Measurements from ENCODE around the gene RIMBP2. TPM values are rescaled to one million over a fixed set of nuclear protein-coding genes. Genes with fewer than 3 reads are reported as not detected.

The RIMBP2 gene
- total RNA-seq, 5 donors from 2014 or later (not counting 1 experiment from before 2014, with no cell fraction given), result 0.10 to 0.38 TPM; not detected in 3

- POLR2A ChIA-PET, result no interaction called here
- no peaks in the 10 kb centered on the region for H3K9me3 ChIP-seq
- H3K27me3 Mint-ChIP-seq, result peaks cover 7 to 15% of the 10 kb centered on the region in 2 donors
- no peaks in the 10 kb centered on the region for H3K36me3 Mint-ChIP-seq
- no peaks in the 10 kb centered on the region for H3K9me3 Mint-ChIP-seq
- DNase-seq, result peak in 1 of 35 experiments; percentile 22
- CTCF ChIA-PET, result no interaction called here
- H3K36me3 ChIP-seq (ENCODE audit: control insufficient read depth in 2 of 2, extremely low read depth in 1 of 2, insufficient read depth in 1 of 2, low read length in 1 of 2), result no peaks in the 10 kb centered on the region
- WGBS (ENCODE audit: insufficient coverage), result 75% methylated on average over 21 of the region's 23 CpGs
- H3K27ac Mint-ChIP-seq, result no peak overlapping the region
- H3K4me3 Mint-ChIP-seq, result no peak overlapping the region
- H3K27ac ChIP-seq (ENCODE audit: low read length), result no peak overlapping the region
- H3K27me3 ChIP-seq (replicated peaks in 1 of 2; ENCODE audit: control insufficient read depth in 2 of 2, extremely low read depth in 1 of 2, insufficient read depth in 2 of 2, low read length in 1 of 2), result peaks cover 0 to 24% of the 10 kb centered on the region in 2 experiments
- no peak overlapping the region for H3K4me3 ChIP-seq (ENCODE audit: control insufficient read depth in 1 of 2, extremely low read depth in 1 of 2, low read length in 1 of 2)
- no peaks in the 10 kb centered on the region for H3K4me1 ChIP-seq (ENCODE audit: control insufficient read depth in 1 of 2, extremely low read depth in 1 of 2, insufficient read depth in 2 of 2, low read length in 2 of 2)
- H3K4me1 Mint-ChIP-seq, result no peaks in the 10 kb centered on the region
- no peak for ATAC-seq (replicated peaks in 1 of 4)
Measured at GRCh38 chr12:130705178-130705822, 10.8 kb downstream of the RIMBP2 start.

GRCh38 chr12:130704606-130705005, 11.5 kb downstream of the RIMBP2 start:
- H3K4me1 Mint-ChIP-seq, result no peaks in the 10 kb centered on the region
- POLR2A ChIA-PET, result no interaction called here
- no peak for ATAC-seq (replicated peaks in 1 of 4)
- CTCF ChIA-PET, result no interaction called here
- Histone ChIP-seq H3K4me1 (ENCODE audit: control insufficient read depth in 1 of 2, extremely low read depth in 1 of 2, insufficient read depth in 2 of 2, low read length in 2 of 2) (no peaks in the 10 kb centered on the region), H3K9me3 (no peaks in the 10 kb centered on the region), H3K4me3 (ENCODE audit: control insufficient read depth in 1 of 2, extremely low read depth in 1 of 2, low read length in 1 of 2) (no peak overlapping the region), H3K27me3 (replicated peaks in 1 of 2; ENCODE audit: control insufficient read depth in 2 of 2, extremely low read depth in 1 of 2, insufficient read depth in 2 of 2, low read length in 1 of 2) (peaks cover 0 to 23% of the 10 kb centered on the region in 2 experiments), H3K36me3 (ENCODE audit: control insufficient read depth in 2 of 2, extremely low read depth in 1 of 2, insufficient read depth in 1 of 2, low read length in 1 of 2) (no peaks in the 10 kb centered on the region), H3K27ac (ENCODE audit: low read length) (no peak overlapping the region)
- H3K4me3 Mint-ChIP-seq, result no peak overlapping the region
- WGBS (ENCODE audit: insufficient coverage), result 79% methylated on average over 13 of the region's 13 CpGs
- peak in 1 of 35 experiments; percentile 23 for DNase-seq
- no peaks in the 10 kb centered on the region for H3K9me3 Mint-ChIP-seq
- no peaks in the 10 kb centered on the region for H3K36me3 Mint-ChIP-seq
- H3K27me3 Mint-ChIP-seq, result peaks cover 5 to 15% of the 10 kb centered on the region in 2 donors
- no peak overlapping the region for H3K27ac Mint-ChIP-seq

GRCh38 chr12:130703733-130704375, 12.2 kb downstream of the RIMBP2 start:
- no peak for ATAC-seq (replicated peaks in 1 of 4)
- WGBS (ENCODE audit: insufficient coverage), result 74% methylated on average over 11 of the region's 15 CpGs

GRCh38 chr12:130702966-130703732, 12.9 kb downstream of the RIMBP2 start:
- 81% methylated on average over 15 of the region's 25 CpGs for WGBS (ENCODE audit: insufficient coverage)
- Mint-ChIP-seq H3K36me3 (no peaks in the 10 kb centered on the region), H3K4me3 (no peak overlapping the region), H3K27ac (no peak overlapping the region), H3K27me3 (peaks cover 6 to 15% of the 10 kb centered on the region in 2 donors), H3K4me1 (no peaks in the 10 kb centered on the region), H3K9me3 (no peaks in the 10 kb centered on the region)
- Histone ChIP-seq H3K4me3 (ENCODE audit: control insufficient read depth in 1 of 2, extremely low read depth in 1 of 2, low read length in 1 of 2) (no peak overlapping the region), H3K27me3 (replicated peaks in 1 of 2; ENCODE audit: control insufficient read depth in 2 of 2, extremely low read depth in 1 of 2, insufficient read depth in 2 of 2, low read length in 1 of 2) (peaks cover 0 to 19% of the 10 kb centered on the region in 2 experiments), H3K9me3 (no peaks in the 10 kb centered on the region), H3K27ac (ENCODE audit: low read length) (no peak overlapping the region), H3K36me3 (ENCODE audit: control insufficient read depth in 2 of 2, extremely low read depth in 1 of 2, insufficient read depth in 1 of 2, low read length in 1 of 2) (no peaks in the 10 kb centered on the region), H3K4me1 (ENCODE audit: control insufficient read depth in 1 of 2, extremely low read depth in 1 of 2, insufficient read depth in 2 of 2, low read length in 2 of 2) (no peaks in the 10 kb centered on the region)
- DNase-seq, result peak in 1 of 35 experiments; percentile 8
- ChIA-PET CTCF (no interaction called here), POLR2A (no interaction called here)
- ATAC-seq (replicated peaks in 1 of 4), result no peak

More at GRCh38 chr12:130703733-130704375, 12.2 kb downstream of the RIMBP2 start:
- peak in 1 of 35 experiments; percentile 12 for DNase-seq
- H3K4me3 Mint-ChIP-seq, result no peak overlapping the region
- peaks cover 0 to 21% of the 10 kb centered on the region in 2 experiments for H3K27me3 ChIP-seq (replicated peaks in 1 of 2; ENCODE audit: control insufficient read depth in 2 of 2, extremely low read depth in 1 of 2, insufficient read depth in 2 of 2, low read length in 1 of 2)
- no peak overlapping the region for H3K27ac Mint-ChIP-seq
- no peak overlapping the region for H3K4me3 ChIP-seq (ENCODE audit: control insufficient read depth in 1 of 2, extremely low read depth in 1 of 2, low read length in 1 of 2)
- peaks cover 5 to 15% of the 10 kb centered on the region in 2 donors for H3K27me3 Mint-ChIP-seq
- no peaks in the 10 kb centered on the region for H3K36me3 ChIP-seq (ENCODE audit: control insufficient read depth in 2 of 2, extremely low read depth in 1 of 2, insufficient read depth in 1 of 2, low read length in 1 of 2)
- no peak overlapping the region for H3K27ac ChIP-seq (ENCODE audit: low read length)
- H3K36me3 Mint-ChIP-seq, result no peaks in the 10 kb centered on the region
- no peaks in the 10 kb centered on the region for H3K4me1 Mint-ChIP-seq
- no peaks in the 10 kb centered on the region for H3K9me3 ChIP-seq
- CTCF ChIA-PET, result no interaction called here
- no peaks in the 10 kb centered on the region for H3K4me1 ChIP-seq (ENCODE audit: control insufficient read depth in 1 of 2, extremely low read depth in 1 of 2, insufficient read depth in 2 of 2, low read length in 2 of 2)
- no peaks in the 10 kb centered on the region for H3K9me3 Mint-ChIP-seq
- POLR2A ChIA-PET, result no interaction called here

- Histone ChIP-seq H3K36me3 (ENCODE audit: control insufficient read depth in 2 of 2, extremely low read depth in 1 of 2, insufficient read depth in 1 of 2, low read length in 1 of 2) (no peaks in the 10 kb centered on the region), H3K9me3 (no peaks in the 10 kb centered on the region), H3K4me1 (ENCODE audit: control insufficient read depth in 1 of 2, extremely low read depth in 1 of 2, insufficient read depth in 2 of 2, low read length in 2 of 2) (no peaks in the 10 kb centered on the region), H3K4me3 (ENCODE audit: control insufficient read depth in 1 of 2, extremely low read depth in 1 of 2, low read length in 1 of 2) (no peak overlapping the region), H3K27me3 (replicated peaks in 1 of 2; ENCODE audit: control insufficient read depth in 2 of 2, extremely low read depth in 1 of 2, insufficient read depth in 2 of 2, low read length in 1 of 2) (peaks cover 0 to 15% of the 10 kb centered on the region in 2 experiments), H3K27ac (ENCODE audit: low read length) (no peak overlapping the region)
- H3K9me3 Mint-ChIP-seq, result no peaks in the 10 kb centered on the region
- peak in 1 of 35 experiments; percentile 8 for DNase-seq
- CTCF ChIA-PET, result no interaction called here
- POLR2A ChIA-PET, result no interaction called here
- ATAC-seq (replicated peaks in 1 of 4), result no peak
- no peaks in the 10 kb centered on the region for H3K4me1 Mint-ChIP-seq
- H3K4me3 Mint-ChIP-seq, result no peak overlapping the region
- H3K27ac Mint-ChIP-seq, result no peak overlapping the region
- WGBS (ENCODE audit: insufficient coverage), result 81% methylated on average over 6 of the region's 10 CpGs
- no peaks in the 10 kb centered on the region for H3K36me3 Mint-ChIP-seq
- H3K27me3 Mint-ChIP-seq, result peaks cover 6 to 10% of the 10 kb centered on the region in 2 donors
Measured at GRCh38 chr12:130701402-130701744, 14.7 kb downstream of the RIMBP2 start.

GRCh38 chr12:130700492-130701401, 15.4 kb downstream of the RIMBP2 start:
- DNase-seq, result peak in 1 of 35 experiments; percentile 5
- no peak overlapping the region for H3K27ac ChIP-seq (ENCODE audit: low read length)
- H3K9me3 Mint-ChIP-seq, result no peaks in the 10 kb centered on the region
- H3K4me1 Mint-ChIP-seq, result no peaks in the 10 kb centered on the region
- ChIA-PET POLR2A (no interaction called here), CTCF (no interaction called here)
- WGBS (ENCODE audit: insufficient coverage), result 57% methylated on average over 8 of the region's 14 CpGs
- H3K27me3 ChIP-seq (replicated peaks in 1 of 2; ENCODE audit: control insufficient read depth in 2 of 2, extremely low read depth in 1 of 2, insufficient read depth in 2 of 2, low read length in 1 of 2), result peaks cover 0 to 15% of the 10 kb centered on the region in 2 experiments
- H3K36me3 ChIP-seq (ENCODE audit: control insufficient read depth in 2 of 2, extremely low read depth in 1 of 2, insufficient read depth in 1 of 2, low read length in 1 of 2), result no peaks in the 10 kb centered on the region
- no peak overlapping the region for H3K4me3 Mint-ChIP-seq
- ATAC-seq (replicated peaks in 1 of 4), result no peak
- no peak overlapping the region for H3K4me3 ChIP-seq (ENCODE audit: control insufficient read depth in 1 of 2, extremely low read depth in 1 of 2, low read length in 1 of 2)
- no peaks in the 10 kb centered on the region for H3K9me3 ChIP-seq
- no peaks in the 10 kb centered on the region for H3K4me1 ChIP-seq (ENCODE audit: control insufficient read depth in 1 of 2, extremely low read depth in 1 of 2, insufficient read depth in 2 of 2, low read length in 2 of 2)
- H3K27ac Mint-ChIP-seq, result no peak overlapping the region
- H3K27me3 Mint-ChIP-seq, result peaks cover 10 to 12% of the 10 kb centered on the region in 2 donors
- no peaks in the 10 kb centered on the region for H3K36me3 Mint-ChIP-seq

Data from T-cell (primary cell).